ENCODE data around the gene MRPS18A. TPM values are rescaled to one million over a fixed set of nuclear protein-coding genes. Genes with fewer than 3 reads are reported as not detected.

Gene MRPS18A
- total RNA-seq, 4 donors from 2014 or later, result 41.1 to 64.4 (median 52.4) TPM

DNA sequence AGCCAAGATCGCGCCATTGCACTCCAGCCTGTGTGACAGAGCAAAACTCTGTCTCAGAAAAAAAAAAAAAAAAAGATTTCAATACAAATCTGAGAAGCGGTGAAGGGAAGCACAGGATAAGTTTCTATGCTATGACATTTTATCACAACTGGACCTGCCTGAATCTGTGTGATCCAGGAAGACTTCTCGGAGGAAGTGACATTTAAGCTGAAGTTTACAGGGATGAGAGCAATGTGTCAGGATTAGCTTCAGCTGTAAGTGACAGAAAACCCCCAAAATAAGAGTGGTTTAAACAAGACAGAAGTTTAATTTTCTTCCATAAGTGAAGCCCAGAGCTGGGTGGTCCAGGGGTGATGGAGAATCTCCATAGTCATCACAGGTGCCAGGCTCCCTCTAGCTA is 33.4 kb upstream of the MRPS18A start:
- Histone ChIP-seq H3K36me3 (no peaks in the 10 kb centered on the region), H3K9me3 (no peaks in the 10 kb centered on the region), H3K4me1 (peaks cover 3 to 18% (median 8%) of the 10 kb centered on the region in 4 donors), H3K27ac (no peak overlapping the region), H3K27me3 (no peaks in the 10 kb centered on the region), H3K4me3 (no peak overlapping the region)
- no peak for TF ChIP-seq POLR2A (IDR thresholded peaks at IDR 0.05)
- TF ChIP-seq, protein P1, sequence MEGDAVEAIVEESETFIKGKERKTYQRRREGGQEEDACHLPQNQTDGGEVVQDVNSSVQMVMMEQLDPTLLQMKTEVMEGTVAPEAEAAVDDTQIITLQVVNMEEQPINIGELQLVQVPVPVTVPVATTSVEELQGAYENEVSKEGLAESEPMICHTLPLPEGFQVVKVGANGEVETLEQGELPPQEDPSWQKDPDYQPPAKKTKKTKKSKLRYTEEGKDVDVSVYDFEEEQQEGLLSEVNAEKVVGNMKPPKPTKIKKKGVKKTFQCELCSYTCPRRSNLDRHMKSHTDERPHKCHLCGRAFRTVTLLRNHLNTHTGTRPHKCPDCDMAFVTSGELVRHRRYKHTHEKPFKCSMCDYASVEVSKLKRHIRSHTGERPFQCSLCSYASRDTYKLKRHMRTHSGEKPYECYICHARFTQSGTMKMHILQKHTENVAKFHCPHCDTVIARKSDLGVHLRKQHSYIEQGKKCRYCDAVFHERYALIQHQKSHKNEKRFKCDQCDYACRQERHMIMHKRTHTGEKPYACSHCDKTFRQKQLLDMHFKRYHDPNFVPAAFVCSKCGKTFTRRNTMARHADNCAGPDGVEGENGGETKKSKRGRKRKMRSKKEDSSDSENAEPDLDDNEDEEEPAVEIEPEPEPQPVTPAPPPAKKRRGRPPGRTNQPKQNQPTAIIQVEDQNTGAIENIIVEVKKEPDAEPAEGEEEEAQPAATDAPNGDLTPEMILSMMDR (IDR thresholded peaks at IDR 0.05), result no peak
- DNase-seq, result no peak

DNA sequence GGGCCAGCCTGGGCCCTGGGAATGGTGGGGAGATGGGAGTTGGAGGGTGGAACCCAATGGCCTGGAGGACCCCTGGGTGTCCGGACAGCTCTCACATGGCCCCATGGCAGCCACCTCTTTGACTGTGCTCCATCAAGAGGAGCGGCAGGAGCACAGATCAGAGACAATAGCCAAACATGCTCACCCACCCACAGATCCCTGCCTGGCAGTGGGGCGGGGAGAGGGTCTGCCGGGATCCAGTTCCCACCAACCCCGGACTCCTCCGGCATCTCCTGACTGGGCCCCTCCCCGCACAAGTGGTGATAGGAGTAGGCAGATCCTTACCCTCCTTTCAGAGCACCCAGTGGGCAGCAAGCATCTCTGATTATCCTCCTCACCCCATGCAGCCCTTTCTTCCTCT is 31.9 kb upstream of the MRPS18A start:
- H3K27me3 ChIP-seq, result no peaks in the 10 kb centered on the region
- H3K36me3 ChIP-seq, result no peaks in the 10 kb centered on the region
- no peak for DNase-seq
- H3K4me1 ChIP-seq, result peaks cover 0 to 5% (median 2%) of the 10 kb centered on the region in 4 donors
- H3K9me3 ChIP-seq, result no peaks in the 10 kb centered on the region
- H3K27ac ChIP-seq, result no peak overlapping the region
- H3K4me3 ChIP-seq, result no peak overlapping the region
- no peak for TF ChIP-seq POLR2A (IDR thresholded peaks at IDR 0.05)
- TF ChIP-seq, protein P1 (IDR thresholded peaks at IDR 0.05), result no peak

DNA sequence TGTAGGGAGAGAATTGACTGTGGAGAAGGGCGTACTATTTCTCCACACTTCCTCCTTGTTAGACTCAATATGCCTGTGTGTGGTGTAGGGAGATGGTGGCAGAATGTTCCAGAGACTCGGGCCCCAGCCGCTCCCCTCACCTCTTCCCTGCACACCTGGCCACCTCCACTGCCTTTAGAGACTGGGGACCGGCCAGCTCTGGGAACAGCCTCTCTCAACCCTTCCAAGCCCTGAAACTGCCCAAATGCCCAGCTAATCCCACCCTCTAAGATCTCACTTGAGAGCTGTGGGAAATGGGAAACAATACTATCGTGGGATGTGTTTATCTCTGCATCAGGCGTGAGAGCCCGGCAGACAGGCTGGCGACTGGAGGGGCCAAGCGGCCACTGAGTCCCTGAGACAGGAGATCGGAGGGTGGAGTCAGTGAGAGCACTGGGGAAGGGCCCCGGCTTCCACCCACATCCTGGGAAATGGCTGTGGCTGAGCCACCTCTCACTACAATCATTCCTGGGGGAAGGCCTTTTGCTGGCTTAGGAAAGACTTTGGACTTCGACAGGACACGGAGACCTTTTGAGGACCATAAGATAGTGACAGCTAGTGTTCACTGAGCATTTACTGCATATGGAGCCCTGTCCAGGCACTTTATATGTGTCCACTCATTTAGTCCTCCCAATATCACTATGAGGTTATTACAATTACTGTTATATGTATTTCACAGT is 31.0 kb upstream of the MRPS18A start:
- Histone ChIP-seq H3K4me1 (peaks cover 0 to 5% (median 0%) of the 10 kb centered on the region in 4 donors), H3K9me3 (no peaks in the 10 kb centered on the region), H3K27me3 (no peaks in the 10 kb centered on the region), H3K4me3 (no peak overlapping the region), H3K36me3 (no peaks in the 10 kb centered on the region), H3K27ac (no peak overlapping the region)
- no peak for DNase-seq
- TF ChIP-seq POLR2A (IDR thresholded peaks at IDR 0.05), result no peak
- TF ChIP-seq, protein P1 (IDR thresholded peaks at IDR 0.05), result no peak

DNA sequence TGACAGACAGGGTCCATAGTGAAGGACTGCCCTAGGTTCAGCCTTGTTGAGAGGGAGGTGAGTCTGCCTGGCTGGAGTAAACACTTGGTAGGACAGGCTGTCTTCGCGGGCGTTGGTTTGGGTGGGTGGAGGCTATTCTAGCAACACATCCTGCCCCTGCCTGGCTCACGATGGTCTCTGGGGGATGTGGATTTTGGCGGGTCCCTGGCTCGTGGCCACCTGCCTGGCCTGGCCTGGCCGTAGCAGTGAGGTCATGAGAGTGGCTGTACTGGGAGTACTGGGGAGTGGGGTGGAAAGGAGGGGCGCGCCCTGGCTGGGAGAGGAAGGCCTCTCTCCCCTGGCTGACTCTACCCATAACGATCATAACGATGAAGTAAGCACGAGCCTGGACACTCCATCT is 30.2 kb upstream of the MRPS18A start:
- Histone ChIP-seq H3K27me3 (no peaks in the 10 kb centered on the region), H3K9me3 (no peaks in the 10 kb centered on the region), H3K27ac (no peak overlapping the region), H3K4me1 (peaks cover 0 to 5% (median 0%) of the 10 kb centered on the region in 4 donors), H3K4me3 (no peak overlapping the region), H3K36me3 (no peaks in the 10 kb centered on the region)
- no peak for DNase-seq
- TF ChIP-seq POLR2A (IDR thresholded peaks at IDR 0.05), result no peak
- TF ChIP-seq, protein P1 (IDR thresholded peaks at IDR 0.05), result no peak

DNA sequence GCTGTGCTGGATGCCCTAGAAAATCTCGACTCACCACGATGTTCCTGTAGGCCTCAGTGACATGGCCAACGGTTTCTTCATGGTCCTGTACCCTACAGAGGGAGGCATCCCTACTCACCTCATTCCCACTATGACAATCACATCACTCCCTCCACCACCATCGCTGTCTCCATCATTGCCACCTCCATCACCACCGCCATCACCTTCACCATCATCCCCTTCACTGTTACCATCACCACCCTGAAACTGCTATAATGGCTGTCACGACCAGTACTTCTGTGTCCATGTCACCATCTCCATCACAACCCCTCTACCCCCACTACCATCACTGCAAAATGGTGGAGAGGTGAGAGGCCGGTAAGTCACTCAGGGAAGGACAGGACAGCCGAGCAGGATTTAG is 29.8 kb upstream of the MRPS18A start:
- TF ChIP-seq POLR2A (IDR thresholded peaks at IDR 0.05), result no peak
- TF ChIP-seq, protein P1 (IDR thresholded peaks at IDR 0.05), result no peak
- no peaks in the 10 kb centered on the region for H3K36me3 ChIP-seq
- H3K27ac ChIP-seq, result no peak overlapping the region

More for the DNA sequence above, 29.8 kb upstream of the MRPS18A start:
- peaks cover 0 to 5% (median 0%) of the 10 kb centered on the region in 4 donors for H3K4me1 ChIP-seq
- no peaks in the 10 kb centered on the region for H3K27me3 ChIP-seq
- no peak overlapping the region for H3K4me3 ChIP-seq
- DNase-seq, result no peak
- no peaks in the 10 kb centered on the region for H3K9me3 ChIP-seq
